ENCODE results near the gene ZNF3.
"Not testable (repeated sequence)": the region's sequence is repeated elsewhere in the genome, so short reads cannot be mapped to it uniquely, and the experiment has no call there.

ZNF3 gene

GRCh38 chr7:100081535-100082102 is at the start of gene ZNF3:
Gene ZNF3 (minus strand): TSS chr7:100081723. CDS start chr7:100077357, 4,366 bp downstream.
- DNase-seq: peak; percentile 99

- peak; percentile 64 to 80 for DNase-seq
Observed at GRCh38 chr7:100130608-100131453, 49.3 kb upstream of the ZNF3 start.

- DNase-seq: not testable (repeated sequence)
Observed at GRCh38 chr7:100130220-100130607, 48.7 kb upstream of the ZNF3 start.

GRCh38 chr7:100128637-100128963 is 47.1 kb upstream of the ZNF3 start:
- no peak for DNase-seq

GRCh38 chr7:100127866-100128636 is 46.5 kb upstream of the ZNF3 start:
- peak in 1 of 2 experiments; percentile 7 for DNase-seq

GRCh38 chr7:100126931-100127865 is 45.7 kb upstream of the ZNF3 start, which contains the start of gene MBLAC1:
Gene MBLAC1 (plus strand): TSS chr7:100126967. CDS start chr7:100127396, 429 bp downstream.
- peak; percentile 81 to 91 for DNase-seq

GRCh38 chr7:100126239-100126930 is 44.9 kb upstream of the ZNF3 start:
- no peak for DNase-seq

- DNase-seq: no peak
Observed at GRCh38 chr7:100124301-100125230, 43.0 kb upstream of the ZNF3 start.

GRCh38 chr7:100122568-100122967 is 41.0 kb upstream of the ZNF3 start:
- DNase-seq: no peak

- DNase-seq: no peak
Observed at GRCh38 chr7:100122067-100122466, 40.5 kb upstream of the ZNF3 start.

- no peak for DNase-seq
Observed at GRCh38 chr7:100120733-100121036, 39.2 kb upstream of the ZNF3 start.

GRCh38 chr7:100119970-100120732 is 38.6 kb upstream of the ZNF3 start:
- peak in 1 of 2 experiments; percentile 52 for DNase-seq

- peak; percentile 95 to 96 for DNase-seq
Observed at GRCh38 chr7:100119072-100119969, 37.8 kb upstream of the ZNF3 start, which contains the start of the genes CNPY4 and TAF6. Gene CNPY4 (plus strand): TSS chr7:100119634. CDS start chr7:100119745, 111 bp downstream. Gene TAF6 (minus strand): TSS chr7:100119358. CDS start chr7:100114209, 5,149 bp downstream.

- DNase-seq: no peak
Observed at GRCh38 chr7:100118388-100119071, 37.0 kb upstream of the ZNF3 start.

- DNase-seq: no peak
Observed at GRCh38 chr7:100115026-100115425, 33.5 kb upstream of the ZNF3 start.

- DNase-seq: no peak
Observed at GRCh38 chr7:100111914-100112313, 30.4 kb upstream of the ZNF3 start.

- DNase-seq: no peak
Observed at GRCh38 chr7:100111156-100111555, 29.6 kb upstream of the ZNF3 start.

All from NCI-H1930 (cell line).